Neural progenitor cell (in vitro differentiated cells): ENCODE data around the gene GNPTAB. TPM values are rescaled to one million over a fixed set of nuclear protein-coding genes. Genes with fewer than 3 reads are reported as not detected.

Source experiments
- DNase-seq: peaks from one replicate; pipeline ENCODE4 v3.0.0-alpha.2; 2016; ENCODE audit warnings: low spot score
- H2AFZ ChIP-seq: fragments of 200-600 bp; sonication (generic); replicated peaks from 2 replicates; pipeline ENCODE4 v1.6.1; 2016; ENCODE audit warnings: antibody characterized with exemption
- H3F3A ChIP-seq: fragments of 200-600 bp; sonication (generic); 2 replicates; pipeline ENCODE4 v1.6.1; 2016; ENCODE audit warnings: antibody characterized with exemption, low read depth
- H3K27ac ChIP-seq: fragments of 200-600 bp; sonication (generic); 2 replicates; pipeline ENCODE4 v1.5.1; 2016; ENCODE audit warnings: mild to moderate bottlenecking
- H3K27me3 ChIP-seq: fragments of 200-600 bp; sonication (generic); 2 replicates; pipeline ENCODE4 v1.6.1; 2016; ENCODE audit warnings: mild to moderate bottlenecking, moderate library complexity
- H3K36me3 ChIP-seq: fragments of 200-600 bp; sonication (generic); 2 replicates; pipeline ENCODE4 v1.5.1; 2016
- H3K4me1 ChIP-seq: fragments of 200-600 bp; sonication (generic); 2 replicates; pipeline ENCODE4 v1.6.1; 2016; ENCODE audit warnings: mixed run types
- H3K4me2 ChIP-seq: fragments of 200-600 bp; sonication (generic); 2 replicates; pipeline ENCODE4 v1.6.1; 2016
- H3K4me3 ChIP-seq: fragments of 200-600 bp; sonication (generic); 2 replicates; pipeline ENCODE4 v1.5.1; 2016
- H3K79me2 ChIP-seq: fragments of 200-600 bp; sonication (generic); 2 replicates; pipeline ENCODE4 v1.6.1; 2016; ENCODE audit warnings: low read depth
- H3K9ac ChIP-seq: fragments of 200-600 bp; sonication (generic); 2 replicates; pipeline ENCODE4 v1.6.1; 2016
- H3K9me3 ChIP-seq: fragments of 200-600 bp; sonication (generic); 2 replicates; pipeline ENCODE4 v1.5.1; 2016; ENCODE audit warnings: low read depth
- H4K20me1 ChIP-seq: fragments of 200-600 bp; sonication (generic); 2 replicates; pipeline ENCODE4 v1.6.1; 2016; ENCODE audit warnings: low read depth
- H3K27ac Mint-ChIP-seq: 3 replicates; pipeline ENCODE4 v1.8.0; 2021; ENCODE audit warnings: mixed read lengths
- H3K27me3 Mint-ChIP-seq: 2 replicates; pipeline ENCODE4 v1.8.0; 2022; ENCODE audit warnings: low read depth, mild to moderate bottlenecking, inconsistent platforms, moderate library complexity, mixed read lengths; ENCODE audit not compliant: insufficient read depth
- H3K36me3 Mint-ChIP-seq: 3 replicates; pipeline ENCODE4 v1.8.0; 2021; ENCODE audit warnings: mixed read lengths
- H3K4me1 Mint-ChIP-seq: 3 replicates; pipeline ENCODE4 v1.8.0; 2021; ENCODE audit warnings: mixed read lengths
- H3K4me3 Mint-ChIP-seq: 3 replicates; pipeline ENCODE4 v1.8.0; 2021; ENCODE audit warnings: mild to moderate bottlenecking, moderate library complexity, mixed read lengths
- H3K9me3 Mint-ChIP-seq: 3 replicates; pipeline ENCODE4 v1.8.0; 2020; ENCODE audit warnings: mixed read lengths
- CTCF ChIP-seq: fragments of 200-600 bp; sonication (generic); IDR thresholded peaks from 2 replicates; pipeline ENCODE4 v1.5.1; 2017; ENCODE audit warnings: antibody characterized with exemption, mild to moderate bottlenecking
- EZH2 ChIP-seq: fragments of 200-600 bp; sonication (generic); IDR thresholded peaks from 2 replicates; pipeline ENCODE4 v1.6.1; 2017; ENCODE audit warnings: antibody characterized with exemption, mild to moderate bottlenecking, moderate library complexity
- EZH2phosphoT487 ChIP-seq: fragments of 200-600 bp; sonication (generic); IDR thresholded peaks from 2 replicates; pipeline ENCODE4 v1.6.1; 2017; ENCODE audit warnings: antibody characterized with exemption
- total RNA-seq: library from RNA; depleted of rRNA; stranded (reverse); fragments of >200 nt; gene quantifications from 2 replicates; pipeline ENCODE4 v1.2.3, GENCODE V29; 2015; ENCODE audit warnings: low replicate concordance

Gene GNPTAB
- total RNA-seq, 1 donor from 2014 or later: 24.0 TPM

- no peaks in the 10 kb centered on the region for H3K4me1 ChIP-seq
Observed at GRCh38 chr12:101720118-101720517, 110.6 kb downstream of the GNPTAB start.

GRCh38 chr12:101719566-101719965 lies 111.2 kb downstream of the GNPTAB start:
- H3K9me3 Mint-ChIP-seq: no peaks in the 10 kb centered on the region
- Histone ChIP-seq H3K79me2 (no peaks in the 10 kb centered on the region), H3F3A (no peaks in the 10 kb centered on the region), H2AFZ (no peak overlapping the region), H3K4me2 (no peak overlapping the region), H4K20me1 (no peaks in the 10 kb centered on the region), H3K9me3 (no peaks in the 10 kb centered on the region), H3K27ac (no peak overlapping the region), H3K4me3 (no peak overlapping the region), H3K9ac (no peak overlapping the region), H3K36me3 (no peaks in the 10 kb centered on the region), H3K27me3 (no peaks in the 10 kb centered on the region), H3K4me1 (no peaks in the 10 kb centered on the region)
- H3K27ac Mint-ChIP-seq: no peak overlapping the region
- DNase-seq: no peak
- TF ChIP-seq CTCF (no peak), EZH2phosphoT487 (no peak), EZH2 (no peak)
- no peaks in the 10 kb centered on the region for H3K27me3 Mint-ChIP-seq
- H3K36me3 Mint-ChIP-seq: peaks cover 3% of the 10 kb centered on the region
- no peaks in the 10 kb centered on the region for H3K4me1 Mint-ChIP-seq
- no peak overlapping the region for H3K4me3 Mint-ChIP-seq

More at GRCh38 chr12:101720118-101720517, 110.6 kb downstream of the GNPTAB start:
- H3K9me3 ChIP-seq: no peaks in the 10 kb centered on the region
- H3K27me3 ChIP-seq: no peaks in the 10 kb centered on the region
- DNase-seq: no peak
- no peak overlapping the region for H3K4me3 ChIP-seq
- peaks cover 3% of the 10 kb centered on the region for H3K36me3 Mint-ChIP-seq
- no peak overlapping the region for H3K27ac ChIP-seq
- H3K4me2 ChIP-seq: no peak overlapping the region
- H3K27ac Mint-ChIP-seq: no peak overlapping the region
- no peaks in the 10 kb centered on the region for H3K36me3 ChIP-seq
- H3F3A ChIP-seq: no peaks in the 10 kb centered on the region
- no peaks in the 10 kb centered on the region for H4K20me1 ChIP-seq
- H2AFZ ChIP-seq: no peak overlapping the region
- H3K79me2 ChIP-seq: no peaks in the 10 kb centered on the region
- no peaks in the 10 kb centered on the region for H3K27me3 Mint-ChIP-seq
- H3K4me1 Mint-ChIP-seq: no peaks in the 10 kb centered on the region
- H3K4me3 Mint-ChIP-seq: no peak overlapping the region
- TF ChIP-seq EZH2: no peak
- no peak for TF ChIP-seq EZH2phosphoT487
- TF ChIP-seq CTCF: no peak
- H3K9ac ChIP-seq: no peak overlapping the region
- no peaks in the 10 kb centered on the region for H3K9me3 Mint-ChIP-seq

GRCh38 chr12:101714877-101715444 lies 115.8 kb downstream of the GNPTAB start:
- H3K4me3 ChIP-seq: no peak overlapping the region

More at GRCh38 chr12:101714877-101715444, 115.8 kb downstream of the GNPTAB start:
- H3K79me2 ChIP-seq: no peaks in the 10 kb centered on the region
- H3K4me1 ChIP-seq: no peaks in the 10 kb centered on the region
- no peaks in the 10 kb centered on the region for H4K20me1 ChIP-seq
- H3K27me3 ChIP-seq: no peaks in the 10 kb centered on the region
- Mint-ChIP-seq H3K27ac (no peak overlapping the region), H3K4me1 (peaks cover 19% of the 10 kb centered on the region), H3K4me3 (no peak overlapping the region), H3K36me3 (peaks cover 2% of the 10 kb centered on the region), H3K27me3 (peaks cover 3% of the 10 kb centered on the region), H3K9me3 (no peaks in the 10 kb centered on the region)
- H3F3A ChIP-seq: no peaks in the 10 kb centered on the region
- H3K9ac ChIP-seq: no peak overlapping the region
- no peak for DNase-seq
- H3K4me2 ChIP-seq: no peak overlapping the region
- no peak overlapping the region for H2AFZ ChIP-seq
- H3K9me3 ChIP-seq: no peaks in the 10 kb centered on the region
- TF ChIP-seq EZH2phosphoT487: no peak
- no peak for TF ChIP-seq CTCF
- H3K27ac ChIP-seq: no peak overlapping the region
- no peaks in the 10 kb centered on the region for H3K36me3 ChIP-seq
